GM21717 (cell line): Measurements from ENCODE around the gene RPS5.
"Not testable (repeated sequence)": the region's sequence is repeated elsewhere in the genome, so short reads cannot be mapped to it uniquely, and the experiment has no call there.

Experiments used
- ATAC-seq: cut with Tn5 transposase; IDR thresholded peaks from one replicate; pipeline ENCODE4 v1.9.1; 2021; ENCODE audit warnings: mild to moderate bottlenecking, moderate library complexity; ENCODE audit not compliant: unreplicated experiment

RPS5 gene

GRCh38 chr19:58355908-58356765 is 30.9 kb upstream of the RPS5 start:
- ATAC-seq = no peak

DNA sequence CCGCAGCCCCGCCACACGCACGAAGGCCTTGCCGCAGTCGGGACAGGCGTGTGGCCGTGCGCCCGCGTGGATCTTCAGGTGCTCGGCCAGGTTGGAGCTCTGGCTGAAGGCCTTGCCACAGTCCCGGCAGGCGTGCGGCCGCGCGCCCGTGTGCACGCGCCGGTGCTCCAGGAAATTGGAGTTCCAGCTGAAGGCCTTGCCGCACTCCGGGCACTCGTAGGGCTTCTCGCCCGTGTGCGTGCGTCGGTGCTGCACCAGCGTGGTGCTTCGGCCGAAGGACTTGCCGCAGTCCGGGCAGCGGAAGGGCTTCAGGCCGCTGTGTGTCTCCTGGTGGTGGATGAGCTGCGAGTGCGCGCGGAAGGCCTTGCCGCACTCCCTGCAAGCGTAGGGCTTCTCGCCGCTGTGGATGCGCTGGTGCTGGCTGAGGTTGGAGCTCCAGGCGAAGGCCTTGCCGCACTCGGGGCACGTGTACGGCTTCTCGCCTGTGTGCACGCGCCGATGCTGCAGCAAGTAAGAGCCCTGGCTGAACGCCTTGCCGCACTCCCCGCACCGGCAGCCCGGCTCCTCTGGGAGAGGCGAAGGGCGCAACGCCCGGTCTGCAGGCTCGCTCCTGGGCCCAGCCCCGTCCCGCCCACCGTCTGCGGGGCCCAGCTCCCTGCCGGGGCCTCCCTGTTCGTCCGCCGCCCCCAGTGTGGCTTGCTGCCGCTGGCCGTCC is 30.1 kb upstream of the RPS5 start:
- no peak for ATAC-seq

DNA sequence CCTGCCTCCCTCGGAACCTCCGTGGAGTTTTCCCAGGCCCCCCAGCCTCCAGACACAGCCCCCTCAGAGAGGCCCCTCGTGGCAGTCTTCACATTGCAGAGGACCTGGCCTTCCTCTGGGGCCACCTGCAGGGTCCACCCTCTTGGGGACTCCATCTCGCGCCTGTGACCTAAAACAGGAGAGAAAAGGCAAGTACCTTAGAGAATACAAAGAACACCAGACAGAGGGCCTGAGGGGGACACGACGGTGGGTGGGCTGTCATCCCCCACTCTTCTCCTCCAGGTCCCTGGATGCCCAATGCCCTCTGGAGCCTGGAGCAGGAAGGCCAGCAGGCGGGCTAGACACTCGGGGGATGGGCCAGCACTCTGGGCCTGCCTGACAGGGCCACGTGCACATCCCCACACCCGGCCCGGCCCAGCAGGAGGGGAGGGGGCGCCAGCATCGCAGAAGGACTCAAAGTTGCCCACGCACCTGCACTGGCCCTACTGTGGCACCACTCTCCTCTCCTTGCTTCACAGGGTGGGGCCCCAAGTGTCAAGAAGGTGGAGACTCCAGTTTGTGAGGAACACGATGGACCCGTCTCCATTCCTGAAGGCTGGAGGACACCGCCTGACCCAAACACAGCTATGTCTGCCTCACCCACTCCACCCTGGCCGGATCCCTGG is 29.5 kb upstream of the RPS5 start:
- ATAC-seq = no peak

DNA sequence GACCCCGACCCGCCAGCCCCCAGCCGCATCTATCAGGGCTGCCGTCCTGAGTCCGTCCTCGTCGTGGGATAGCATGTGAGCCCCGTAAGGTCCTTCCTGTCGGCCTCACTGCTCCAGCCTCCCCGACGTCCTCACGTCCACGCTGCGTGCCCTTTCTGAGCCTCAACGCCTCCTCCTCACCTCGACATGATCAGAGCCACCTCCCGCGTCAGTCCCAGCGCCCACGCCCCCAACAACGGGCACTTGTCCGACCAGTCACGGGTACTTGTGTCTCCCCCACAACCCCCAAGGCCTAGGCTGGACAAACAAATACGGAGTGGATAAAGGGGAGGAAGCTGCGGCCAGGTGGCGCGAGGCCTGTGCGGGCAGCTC is 25.2 kb upstream of the RPS5 start:
- ATAC-seq = no peak

DNA sequence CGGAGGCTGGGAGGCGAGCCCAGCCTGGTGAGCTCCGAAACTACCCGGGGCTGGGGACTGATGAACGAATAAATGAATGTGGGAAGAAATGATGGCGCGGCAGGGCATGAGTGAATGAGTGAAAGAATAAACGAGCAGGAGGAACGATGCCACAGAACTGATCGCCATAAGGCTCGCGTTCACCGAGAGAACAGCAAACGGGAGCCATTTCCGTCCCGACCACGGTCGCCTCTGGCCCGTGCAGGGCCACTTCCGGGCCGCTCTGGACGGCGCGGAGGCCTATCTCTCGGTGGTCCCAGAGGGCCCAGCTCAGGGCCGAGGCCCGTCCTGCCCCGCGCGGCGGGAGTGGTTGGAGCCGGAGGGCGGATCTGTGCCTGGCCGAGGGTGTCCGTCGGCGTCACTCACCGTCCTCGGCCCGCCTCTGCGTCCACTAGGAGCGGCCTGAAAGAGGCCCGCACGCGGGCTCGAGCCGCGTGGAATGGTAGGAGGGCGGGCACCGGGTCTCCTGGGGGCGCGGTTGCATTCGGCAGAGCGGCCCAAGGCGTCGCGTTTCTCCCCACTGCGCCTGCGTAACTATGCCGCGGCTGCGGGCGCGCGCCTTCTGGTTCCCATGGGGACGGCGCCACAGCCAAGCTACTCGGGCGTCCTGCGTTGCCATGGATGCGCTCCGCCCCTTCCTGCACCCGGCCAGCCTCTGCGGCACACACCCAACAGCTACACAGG is 24.6 kb upstream of the RPS5 start, which contains the start of gene ZNF497:
TSS of gene ZNF497 (minus strand) at position 480 of the 723 bp plus-strand sequence. CDS start 5,116 bp downstream, outside the sequence.
- peak; percentile 81 for ATAC-seq

DNA sequence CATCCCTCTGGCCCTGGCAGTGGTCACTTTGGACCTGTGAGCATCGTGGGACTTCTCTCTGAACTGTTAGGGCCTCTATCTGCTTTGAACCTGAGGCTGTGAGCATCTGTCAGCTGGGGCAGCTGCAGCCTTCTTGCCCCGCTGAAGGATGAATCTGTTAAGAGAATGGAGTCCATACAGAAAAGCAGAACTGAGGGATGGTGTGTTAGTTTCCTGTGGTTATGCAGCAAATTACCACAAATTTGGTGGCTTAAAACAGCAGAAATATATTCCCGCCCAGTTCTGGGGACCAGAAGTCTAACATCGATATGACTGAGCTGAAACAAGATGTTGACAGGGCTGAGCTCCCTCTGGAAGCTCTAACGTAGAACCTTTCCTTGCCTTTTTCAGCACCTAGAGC is 22.9 kb upstream of the RPS5 start:
- no peak for ATAC-seq

DNA sequence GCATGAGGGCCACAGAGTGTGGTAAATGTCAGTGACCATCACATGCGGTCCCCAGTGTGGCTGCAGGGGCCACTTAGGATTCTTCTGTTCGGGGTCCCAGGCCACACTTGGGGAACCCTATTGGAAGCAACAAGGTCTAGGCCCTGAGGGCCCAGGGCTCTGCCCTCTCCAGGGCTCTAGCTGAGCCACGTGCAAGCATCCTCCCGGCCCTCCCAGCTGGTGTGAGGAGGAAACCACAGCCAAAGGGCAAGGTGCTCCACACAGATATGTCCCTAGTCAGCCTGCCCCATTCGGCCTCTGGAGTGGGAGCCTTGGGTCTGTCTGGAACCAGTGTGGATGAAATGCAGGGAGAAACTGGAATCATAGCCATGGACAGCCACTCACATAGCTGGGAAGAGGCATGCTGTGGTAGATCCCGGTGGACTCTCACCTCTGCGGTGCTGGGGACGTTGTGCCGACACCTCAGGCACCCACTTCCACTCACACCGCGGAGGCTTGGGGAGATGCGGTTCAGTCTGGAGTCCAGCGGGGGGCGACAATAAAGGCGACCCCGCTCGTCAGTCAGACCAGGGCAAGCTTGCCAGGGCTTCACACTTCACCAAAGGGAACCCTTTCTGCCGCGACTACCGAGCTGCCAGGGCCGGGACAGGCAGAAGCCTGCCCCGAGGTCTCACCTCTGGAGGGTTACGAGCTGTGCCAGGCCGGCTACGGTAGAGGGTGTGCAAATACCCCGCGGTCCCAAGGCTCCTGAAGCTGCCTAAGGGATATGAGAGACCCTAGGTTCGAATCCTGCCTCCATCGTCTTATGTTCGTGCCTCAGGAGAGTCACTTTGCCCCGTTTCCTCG is 20.3 kb upstream of the RPS5 start:
- ATAC-seq = no peak

DNA sequence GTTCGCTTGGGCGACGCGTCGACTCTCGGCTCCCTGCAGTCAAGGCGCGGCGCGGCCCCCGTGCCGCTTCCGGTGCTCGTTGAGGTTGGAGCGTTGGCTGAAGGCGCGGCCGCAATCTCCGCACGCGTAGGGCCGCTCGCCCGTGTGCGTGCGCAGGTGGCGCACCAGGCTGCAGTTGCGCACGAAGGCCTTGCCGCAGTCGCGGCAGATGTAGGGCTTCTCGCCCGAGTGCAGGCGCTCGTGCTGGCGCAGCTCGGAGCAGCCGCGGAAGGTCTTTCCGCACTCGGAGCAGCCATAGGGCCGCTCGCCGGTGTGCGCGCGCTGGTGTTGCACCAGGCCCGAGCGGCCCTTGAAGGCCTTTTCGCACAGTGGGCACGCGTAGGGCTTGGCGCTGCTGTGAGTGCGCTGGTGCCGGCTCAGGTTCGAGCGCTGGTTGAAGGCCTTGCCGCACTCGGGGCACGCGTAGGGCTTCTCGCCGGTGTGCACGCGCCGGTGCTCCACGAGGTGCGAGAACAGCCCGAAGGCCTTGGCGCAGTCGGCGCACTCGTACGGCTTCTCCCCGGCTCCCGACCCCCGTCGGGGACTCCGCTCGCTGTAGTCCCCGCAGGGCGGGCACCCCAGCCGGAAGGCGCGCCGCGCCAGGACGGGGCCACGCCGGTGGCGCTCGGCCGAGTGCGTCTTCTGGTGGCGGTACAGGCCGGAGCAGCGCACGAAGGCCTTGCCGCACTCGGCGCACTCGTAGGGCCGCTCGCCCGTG is 19.2 kb upstream of the RPS5 start:
- ATAC-seq = no peak

DNA sequence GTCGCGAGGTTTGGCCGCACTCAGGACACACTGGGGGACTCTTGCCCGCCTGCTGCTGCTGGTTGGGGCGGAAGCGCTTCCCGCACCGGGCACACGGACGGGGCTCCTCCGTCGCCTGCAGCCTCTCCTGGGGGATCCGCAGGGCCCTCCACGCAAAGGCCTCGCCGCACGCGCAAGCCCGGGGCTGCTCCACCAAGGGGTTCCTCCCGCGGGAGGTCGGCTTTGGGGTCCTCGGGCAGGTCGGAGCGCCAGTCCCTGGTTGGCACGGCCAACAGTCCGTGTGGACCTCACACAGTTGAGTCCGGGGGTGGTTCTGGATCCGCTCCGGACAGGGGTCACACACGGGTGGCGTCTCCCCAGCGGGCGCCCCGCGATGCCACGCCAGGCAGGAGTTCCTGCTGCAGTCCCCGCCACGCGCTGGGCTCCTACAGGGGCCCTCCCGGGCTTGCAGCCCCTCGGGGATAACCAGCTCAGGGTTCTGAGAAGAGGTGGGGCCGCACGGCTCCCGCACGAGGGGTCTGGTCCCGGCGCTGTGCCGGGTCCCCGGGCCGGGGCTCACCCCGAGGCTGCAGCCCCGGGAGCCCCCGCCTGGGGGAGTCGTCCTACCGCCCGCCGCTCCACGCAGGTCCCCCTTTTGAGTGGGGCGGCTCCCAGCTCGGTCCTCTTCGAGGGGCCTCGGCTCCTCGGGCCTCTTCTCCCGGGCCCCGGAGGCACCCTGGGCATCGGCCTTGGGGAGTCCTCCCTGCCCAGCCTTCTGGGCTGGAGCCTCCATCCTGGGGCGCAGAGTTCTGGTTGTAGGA is 18.3 kb upstream of the RPS5 start:
- no peak for ATAC-seq

DNA sequence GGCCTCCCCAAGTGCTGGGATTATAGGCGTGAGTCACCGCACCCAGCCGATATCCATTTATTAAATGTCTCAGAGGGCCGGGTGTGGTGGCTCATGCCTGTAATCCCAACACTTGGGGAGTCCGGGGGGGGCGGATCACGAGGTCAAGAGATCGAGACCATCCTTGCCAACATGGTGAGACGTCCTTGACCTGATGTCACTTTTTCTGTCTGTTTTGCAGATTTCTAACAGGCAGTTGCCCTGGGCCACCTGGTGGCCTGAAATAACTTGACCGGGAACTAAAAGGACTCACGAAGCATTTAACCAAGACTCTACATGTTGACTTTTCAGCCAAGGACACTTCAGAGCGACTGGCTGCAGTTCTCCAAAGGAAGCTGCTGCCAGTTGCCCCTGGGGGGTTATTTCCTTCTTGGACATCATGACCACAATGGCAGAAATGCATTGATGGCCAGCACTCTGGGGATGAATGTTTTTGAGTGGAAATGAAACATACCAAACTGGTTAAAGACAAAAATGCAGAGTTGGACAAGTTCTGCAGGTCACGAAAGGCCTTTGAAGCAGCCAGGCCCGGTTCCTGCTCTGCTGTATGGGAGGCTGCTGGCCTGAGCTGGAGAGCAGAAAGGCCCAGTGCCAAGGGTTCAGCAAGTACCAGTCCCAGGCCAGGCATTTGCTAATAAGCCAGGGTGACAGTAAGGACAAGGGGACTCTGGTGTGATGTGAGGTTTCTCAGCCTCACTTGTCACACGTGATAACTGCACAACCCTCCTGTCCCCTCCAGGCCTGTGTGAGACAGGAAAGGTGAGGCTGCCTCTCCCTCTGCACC is 14.5 kb upstream of the RPS5 start:
- ATAC-seq = no peak

- ATAC-seq = no peak
These were observed 12.9 kb upstream of the RPS5 start for GRCh38 chr19:58374200-58374599.

DNA sequence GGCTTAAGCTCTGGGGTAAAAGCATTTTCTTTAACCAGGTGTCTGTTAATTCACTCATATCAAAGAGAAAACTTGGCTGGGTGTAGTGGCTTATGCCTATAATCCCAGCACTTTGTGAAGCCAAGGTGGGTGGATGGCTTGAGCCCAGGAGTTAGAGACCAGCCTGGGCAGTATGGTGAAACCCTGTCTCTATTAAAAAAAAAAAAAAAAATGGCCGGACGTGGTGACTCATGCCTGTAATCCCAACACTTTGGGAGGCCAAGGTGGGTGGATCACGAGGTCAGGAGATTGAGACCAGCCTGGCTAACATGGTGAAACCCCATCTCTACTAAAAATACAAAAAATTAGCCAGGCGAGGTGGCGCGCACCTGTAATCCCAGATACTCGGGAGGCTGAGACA is 10.3 kb upstream of the RPS5 start:
- ATAC-seq = not testable (repeated sequence)

DNA sequence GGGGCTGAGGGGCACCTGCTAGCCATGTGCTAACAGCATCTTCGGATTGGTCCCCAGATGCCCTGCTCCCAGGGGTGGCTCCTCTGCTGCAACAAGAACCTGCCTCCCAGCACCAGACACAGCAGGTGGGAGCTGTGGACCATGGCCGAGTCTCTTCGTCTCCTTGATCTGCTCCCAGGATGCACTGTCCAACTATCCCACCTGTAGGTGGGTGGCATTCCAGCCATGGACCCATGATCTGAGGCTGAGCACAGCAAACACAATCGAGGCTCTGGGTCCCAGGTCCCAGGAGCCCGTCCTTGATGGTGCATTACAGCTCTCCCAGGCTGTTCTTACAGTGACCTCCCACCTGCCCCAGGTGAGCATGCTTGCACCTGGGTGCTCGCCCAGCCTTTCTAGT is 7.8 kb upstream of the RPS5 start:
- no peak for ATAC-seq

- no peak for ATAC-seq
These were observed 6.9 kb upstream of the RPS5 start for GRCh38 chr19:58380037-58380661.

GRCh38 chr19:58380662-58381459 is 6.2 kb upstream of the RPS5 start, which contains the start of gene ZNF837:
Gene ZNF837, minus strand, starts transcription at chr19:58381030. Its CDS starts 11,698 bp downstream, at chr19:58369332.
- ATAC-seq = peak; percentile 65

DNA sequence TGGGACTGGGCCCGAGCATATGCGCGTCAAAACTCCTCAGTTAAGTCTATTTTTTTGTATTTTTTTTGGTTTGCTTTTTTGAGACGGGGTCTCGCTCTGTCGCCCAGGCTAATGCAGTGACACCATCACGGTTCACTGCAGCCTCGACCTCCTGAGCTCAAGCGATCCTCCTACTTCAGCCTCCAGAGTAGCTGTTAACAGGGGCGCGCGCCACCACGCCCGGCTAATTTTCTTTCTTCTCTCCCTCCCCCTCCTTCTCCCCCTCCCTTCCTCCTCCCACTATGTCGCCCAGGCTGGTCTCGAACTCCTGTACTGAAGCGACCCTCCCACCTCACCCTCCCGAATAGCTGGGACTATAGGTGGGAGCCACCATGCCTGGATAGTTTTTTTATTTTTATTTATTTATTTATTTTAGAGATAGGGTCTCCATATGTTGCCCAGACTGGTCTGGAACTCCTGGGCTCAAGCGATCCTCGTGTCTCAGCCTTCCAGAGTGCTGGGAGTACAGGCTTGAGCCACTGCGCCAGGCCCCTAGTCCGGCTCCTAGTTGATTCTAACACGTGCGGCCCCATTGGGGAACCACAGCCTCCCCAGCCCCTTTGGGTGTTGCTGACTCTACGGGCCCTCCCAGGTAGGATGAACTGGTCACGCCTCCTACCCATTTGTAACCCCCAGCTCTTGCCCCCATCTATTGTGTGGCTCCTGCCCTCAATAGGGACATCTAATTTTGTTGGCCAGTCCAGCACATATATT is 5.4 kb upstream of the RPS5 start:
- no peak for ATAC-seq
